ENCODE data around the gene TTI1.

The TTI1 gene

GRCh38 chr20:38044685-38045084, 11.4 kb upstream of the TTI1 start:
- no peak for TF ChIP-seq CREB1 (IDR thresholded peaks at IDR 0.05; ENCODE audit: low read depth)
- no peak for TF ChIP-seq FOXM1 (IDR thresholded peaks at IDR 0.05; ENCODE audit: borderline replicate concordance, low read depth)
- TF ChIP-seq RAD21 (IDR thresholded peaks at IDR 0.05; ENCODE audit: low read depth) = no peak
- no peak for TF ChIP-seq TCF12 (IDR thresholded peaks at IDR 0.05; ENCODE audit: low read depth)
- TF ChIP-seq TAF1 (IDR thresholded peaks at IDR 0.05; ENCODE audit: low read depth) = no peak
- TF ChIP-seq, protein P1, sequence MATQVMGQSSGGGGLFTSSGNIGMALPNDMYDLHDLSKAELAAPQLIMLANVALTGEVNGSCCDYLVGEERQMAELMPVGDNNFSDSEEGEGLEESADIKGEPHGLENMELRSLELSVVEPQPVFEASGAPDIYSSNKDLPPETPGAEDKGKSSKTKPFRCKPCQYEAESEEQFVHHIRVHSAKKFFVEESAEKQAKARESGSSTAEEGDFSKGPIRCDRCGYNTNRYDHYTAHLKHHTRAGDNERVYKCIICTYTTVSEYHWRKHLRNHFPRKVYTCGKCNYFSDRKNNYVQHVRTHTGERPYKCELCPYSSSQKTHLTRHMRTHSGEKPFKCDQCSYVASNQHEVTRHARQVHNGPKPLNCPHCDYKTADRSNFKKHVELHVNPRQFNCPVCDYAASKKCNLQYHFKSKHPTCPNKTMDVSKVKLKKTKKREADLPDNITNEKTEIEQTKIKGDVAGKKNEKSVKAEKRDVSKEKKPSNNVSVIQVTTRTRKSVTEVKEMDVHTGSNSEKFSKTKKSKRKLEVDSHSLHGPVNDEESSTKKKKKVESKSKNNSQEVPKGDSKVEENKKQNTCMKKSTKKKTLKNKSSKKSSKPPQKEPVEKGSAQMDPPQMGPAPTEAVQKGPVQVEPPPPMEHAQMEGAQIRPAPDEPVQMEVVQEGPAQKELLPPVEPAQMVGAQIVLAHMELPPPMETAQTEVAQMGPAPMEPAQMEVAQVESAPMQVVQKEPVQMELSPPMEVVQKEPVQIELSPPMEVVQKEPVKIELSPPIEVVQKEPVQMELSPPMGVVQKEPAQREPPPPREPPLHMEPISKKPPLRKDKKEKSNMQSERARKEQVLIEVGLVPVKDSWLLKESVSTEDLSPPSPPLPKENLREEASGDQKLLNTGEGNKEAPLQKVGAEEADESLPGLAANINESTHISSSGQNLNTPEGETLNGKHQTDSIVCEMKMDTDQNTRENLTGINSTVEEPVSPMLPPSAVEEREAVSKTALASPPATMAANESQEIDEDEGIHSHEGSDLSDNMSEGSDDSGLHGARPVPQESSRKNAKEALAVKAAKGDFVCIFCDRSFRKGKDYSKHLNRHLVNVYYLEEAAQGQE (IDR thresholded peaks at IDR 0.05; ENCODE audit: low read depth) = no peak
- no peak for TF ChIP-seq YY1 (IDR thresholded peaks at IDR 0.05; ENCODE audit: low read depth)
- no peak for TF ChIP-seq ZBTB7A (IDR thresholded peaks at IDR 0.05; ENCODE audit: low read depth)
- TF ChIP-seq, protein P2, sequence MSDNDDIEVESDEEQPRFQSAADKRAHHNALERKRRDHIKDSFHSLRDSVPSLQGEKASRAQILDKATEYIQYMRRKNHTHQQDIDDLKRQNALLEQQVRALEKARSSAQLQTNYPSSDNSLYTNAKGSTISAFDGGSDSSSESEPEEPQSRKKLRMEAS (IDR thresholded peaks at IDR 0.05) = no peak
- no peak for TF ChIP-seq NFIC (IDR thresholded peaks at IDR 0.05)
- no peak for TF ChIP-seq TEAD4 (IDR thresholded peaks at IDR 0.05)

DNA sequence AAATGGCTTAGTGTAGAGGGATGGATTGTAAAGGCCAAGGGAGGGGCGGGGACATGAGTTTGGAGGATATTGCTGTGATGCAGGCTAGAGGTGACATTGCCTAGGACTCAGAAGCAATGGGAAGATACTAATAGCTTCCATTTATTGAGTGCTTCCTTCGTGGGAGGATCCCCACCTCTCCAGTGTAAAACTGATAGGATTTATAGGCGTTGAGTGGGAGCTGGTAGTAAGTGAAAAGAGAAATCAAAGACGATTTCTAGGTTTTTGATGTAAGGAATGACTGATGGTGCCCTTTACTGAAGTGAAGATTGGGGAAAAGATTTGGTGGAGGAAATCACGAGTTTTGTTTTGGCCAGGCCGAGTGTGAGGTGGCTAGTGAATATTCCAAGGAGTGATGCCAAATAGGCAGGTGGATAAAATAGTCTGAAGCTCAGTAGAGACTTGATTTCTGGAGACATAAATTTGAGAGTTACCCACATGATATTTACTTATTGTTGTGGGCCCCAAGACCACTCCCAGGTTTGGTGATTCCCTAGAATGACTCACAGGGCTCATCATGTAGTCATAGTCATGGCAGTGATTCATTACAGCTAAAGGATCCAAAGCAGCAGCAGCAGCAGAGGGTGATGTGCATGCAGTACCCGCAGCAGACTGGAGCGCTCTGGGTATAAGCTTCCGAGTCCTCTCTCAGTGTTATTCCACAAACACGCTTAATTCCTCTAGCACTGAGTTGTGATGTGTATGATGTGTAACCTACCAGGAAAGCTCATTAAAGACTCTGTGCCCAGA, 10.4 kb upstream of the TTI1 start:
- TF ChIP-seq EP300 (IDR thresholded peaks at IDR 0.05; ENCODE audit: borderline replicate concordance) (no peak), TAF1 (IDR thresholded peaks at IDR 0.05; ENCODE audit: low read depth) (no peak), CEBPB (IDR thresholded peaks at IDR 0.05) (no peak), NFIC (IDR thresholded peaks at IDR 0.05) (no peak), FOXM1 (IDR thresholded peaks at IDR 0.05; ENCODE audit: borderline replicate concordance, low read depth) (no peak), CREB1 (IDR thresholded peaks at IDR 0.05; ENCODE audit: low read depth) (no peak), TCF12 (IDR thresholded peaks at IDR 0.05; ENCODE audit: low read depth) (no peak)
- TF ChIP-seq, protein P2 (IDR thresholded peaks at IDR 0.05) = no peak
- TF ChIP-seq, protein P1 (IDR thresholded peaks at IDR 0.05; ENCODE audit: low read depth) = no peak

GRCh38 chr20:38040276-38040675, 7.0 kb upstream of the TTI1 start:
- TF ChIP-seq EP300 (IDR thresholded peaks at IDR 0.05; ENCODE audit: borderline replicate concordance) (no peak), TEAD4 (IDR thresholded peaks at IDR 0.05) (no peak), CREB1 (IDR thresholded peaks at IDR 0.05; ENCODE audit: low read depth) (no peak), FOXM1 (IDR thresholded peaks at IDR 0.05; ENCODE audit: borderline replicate concordance, low read depth) (no peak), YY1 (IDR thresholded peaks at IDR 0.05; ENCODE audit: low read depth) (no peak), ZBTB7A (IDR thresholded peaks at IDR 0.05; ENCODE audit: low read depth) (no peak), TAF1 (IDR thresholded peaks at IDR 0.05; ENCODE audit: low read depth) (no peak), EGR1 (IDR thresholded peaks at IDR 0.05) (no peak), CEBPB (IDR thresholded peaks at IDR 0.05) (no peak), NFIC (IDR thresholded peaks at IDR 0.05) (no peak), RAD21 (IDR thresholded peaks at IDR 0.05; ENCODE audit: low read depth) (no peak), TCF12 (IDR thresholded peaks at IDR 0.05; ENCODE audit: low read depth) (no peak)
- TF ChIP-seq, protein P1 (IDR thresholded peaks at IDR 0.05; ENCODE audit: low read depth) = no peak
- TF ChIP-seq, protein P3, sequence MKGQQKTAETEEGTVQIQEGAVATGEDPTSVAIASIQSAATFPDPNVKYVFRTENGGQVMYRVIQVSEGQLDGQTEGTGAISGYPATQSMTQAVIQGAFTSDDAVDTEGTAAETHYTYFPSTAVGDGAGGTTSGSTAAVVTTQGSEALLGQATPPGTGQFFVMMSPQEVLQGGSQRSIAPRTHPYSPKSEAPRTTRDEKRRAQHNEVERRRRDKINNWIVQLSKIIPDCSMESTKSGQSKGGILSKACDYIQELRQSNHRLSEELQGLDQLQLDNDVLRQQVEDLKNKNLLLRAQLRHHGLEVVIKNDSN (IDR thresholded peaks at IDR 0.05) = no peak
- TF ChIP-seq, protein P2 (IDR thresholded peaks at IDR 0.05) = no peak

- TF ChIP-seq, protein P3 (IDR thresholded peaks at IDR 0.05) = no peak
- TF ChIP-seq YY1 (IDR thresholded peaks at IDR 0.05; ENCODE audit: low read depth) = no peak
- TF ChIP-seq CEBPB (IDR thresholded peaks at IDR 0.05) = no peak
- no peak for TF ChIP-seq CREB1 (IDR thresholded peaks at IDR 0.05; ENCODE audit: low read depth)
- TF ChIP-seq, protein P1 (IDR thresholded peaks at IDR 0.05; ENCODE audit: low read depth) = no peak
Measured at GRCh38 chr20:38036366-38036765, 3.1 kb upstream of the TTI1 start.

Data from Ishikawa (cell line).